Measurements from ENCODE around the gene ATP2A3. TPM values are rescaled to one million over a fixed set of nuclear protein-coding genes. Genes with fewer than 3 reads are reported as not detected.

Gene ATP2A3
- total RNA-seq, 1 donor from 2014 or later, result 1.7 TPM

GRCh38 chr17:3954086-3954485, 10.2 kb downstream of the ATP2A3 start:
- Mint-ChIP-seq H3K4me3 (ENCODE audit: unreplicated experiment) (no peak overlapping the region), H3K27me3 (ENCODE audit: low read depth) (peaks cover 2% of the 10 kb centered on the region), H3K36me3 (ENCODE audit: low read depth) (no peaks in the 10 kb centered on the region), H3K4me1 (ENCODE audit: low read depth) (peaks cover 1% of the 10 kb centered on the region), H3K27ac (ENCODE audit: unreplicated experiment) (no peak overlapping the region), H3K9me3 (ENCODE audit: low read depth) (no peaks in the 10 kb centered on the region)
- no peak for DNase-seq (ENCODE audit: low spot score)
- TF ChIP-seq CTCF (IDR thresholded peaks at IDR 0.05), result no peak

GRCh38 chr17:3953542-3953941, 10.7 kb downstream of the ATP2A3 start:
- TF ChIP-seq CTCF (IDR thresholded peaks at IDR 0.05), result no peak
- H3K9me3 Mint-ChIP-seq (ENCODE audit: low read depth), result no peaks in the 10 kb centered on the region
- H3K27ac Mint-ChIP-seq (ENCODE audit: unreplicated experiment), result no peak overlapping the region
- H3K27me3 Mint-ChIP-seq (ENCODE audit: low read depth), result peaks cover 2% of the 10 kb centered on the region
- H3K36me3 Mint-ChIP-seq (ENCODE audit: low read depth), result no peaks in the 10 kb centered on the region
- no peak for DNase-seq (ENCODE audit: low spot score)
- no peak overlapping the region for H3K4me3 Mint-ChIP-seq (ENCODE audit: unreplicated experiment)
- no peaks in the 10 kb centered on the region for H3K4me1 Mint-ChIP-seq (ENCODE audit: low read depth)

GRCh38 chr17:3952186-3952585, 12.1 kb downstream of the ATP2A3 start:
- Mint-ChIP-seq H3K9me3 (ENCODE audit: low read depth) (no peaks in the 10 kb centered on the region), H3K36me3 (ENCODE audit: low read depth) (no peaks in the 10 kb centered on the region), H3K27ac (ENCODE audit: unreplicated experiment) (no peak overlapping the region), H3K27me3 (ENCODE audit: low read depth) (peaks cover 2% of the 10 kb centered on the region), H3K4me1 (ENCODE audit: low read depth) (no peaks in the 10 kb centered on the region), H3K4me3 (ENCODE audit: unreplicated experiment) (no peak overlapping the region)
- no peak for TF ChIP-seq CTCF (IDR thresholded peaks at IDR 0.05)
- no peak for DNase-seq (ENCODE audit: low spot score)

- Mint-ChIP-seq H3K4me1 (ENCODE audit: low read depth) (no peaks in the 10 kb centered on the region), H3K4me3 (ENCODE audit: unreplicated experiment) (no peak overlapping the region), H3K36me3 (ENCODE audit: low read depth) (no peaks in the 10 kb centered on the region), H3K27ac (ENCODE audit: unreplicated experiment) (no peak overlapping the region), H3K9me3 (ENCODE audit: low read depth) (no peaks in the 10 kb centered on the region), H3K27me3 (ENCODE audit: low read depth) (peaks cover 2% of the 10 kb centered on the region)
- no peak for DNase-seq (ENCODE audit: low spot score)
- no peak for TF ChIP-seq CTCF (IDR thresholded peaks at IDR 0.05)
Measured at GRCh38 chr17:3951420-3951819, 12.8 kb downstream of the ATP2A3 start.

DNA sequence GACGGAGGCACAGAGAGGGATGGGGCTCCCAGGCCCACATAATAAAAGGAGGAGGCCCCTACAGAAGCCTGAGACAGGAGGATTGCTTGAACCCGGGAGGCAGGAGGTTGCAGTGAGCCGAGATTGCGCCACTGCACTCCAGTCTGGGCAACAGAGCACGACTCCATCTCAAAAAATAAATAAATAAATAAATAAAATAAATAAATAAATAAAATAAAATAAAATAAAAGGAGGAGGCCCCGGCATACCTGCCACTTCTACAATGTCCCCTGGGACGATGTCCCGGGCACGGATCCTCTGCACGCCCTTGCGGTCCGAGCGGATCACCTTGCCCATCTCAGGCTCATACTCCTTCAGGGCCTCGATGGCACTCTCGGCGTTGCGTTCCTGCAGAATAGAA, 13.2 kb downstream of the ATP2A3 start:
- Mint-ChIP-seq H3K27ac (ENCODE audit: unreplicated experiment) (no peak overlapping the region), H3K36me3 (ENCODE audit: low read depth) (no peaks in the 10 kb centered on the region), H3K4me3 (ENCODE audit: unreplicated experiment) (no peak overlapping the region), H3K27me3 (ENCODE audit: low read depth) (no peaks in the 10 kb centered on the region), H3K4me1 (ENCODE audit: low read depth) (no peaks in the 10 kb centered on the region), H3K9me3 (ENCODE audit: low read depth) (no peaks in the 10 kb centered on the region)
- no peak for TF ChIP-seq CTCF (IDR thresholded peaks at IDR 0.05)
- no peak for DNase-seq (ENCODE audit: low spot score)
